Stimulated activated CD8-positive, alpha-beta memory T cell treated with anti-CD3 and anti-CD28 coated beads, Interleukin-15, amount 100 ng/mL, for 48 hours (primary cell): ENCODE data around the gene FKBP14.

Experiments
- DNase-seq, 2 donors: peaks; one replicate each; pipeline ENCODE4 v3.0.0-alpha.2; 2020; ENCODE audit warnings: low read depth in 2 of 2

Gene FKBP14

GRCh38 chr7:30034501-30034900, 8.0 kb upstream of the FKBP14 start:
- no peak for DNase-seq

GRCh38 chr7:30032310-30033125, 6.0 kb upstream of the FKBP14 start:
- DNase-seq, result no peak

- DNase-seq, result no peak
Observed at GRCh38 chr7:30029696-30030095, 3.2 kb upstream of the FKBP14 start.

- DNase-seq, result no peak
Observed at GRCh38 chr7:30028749-30029635, 2.5 kb upstream of the FKBP14 start.

- peak; percentile 84 to 85 for DNase-seq
Observed at GRCh38 chr7:30028216-30028748, 1.8 kb upstream of the FKBP14 start, which contains the start of gene PLEKHA8. Gene PLEKHA8 (plus strand): TSS chr7:30028412. CDS start chr7:30028763, 351 bp downstream.

GRCh38 chr7:30027740-30028215, 1.3 kb upstream of the FKBP14 start:
- DNase-seq, result no peak

- DNase-seq, result no peak
Observed at GRCh38 chr7:30027065-30027456, 559 bp upstream of the FKBP14 start.

- DNase-seq, result no peak
Observed at GRCh38 chr7:30023524-30023923, 3.0 kb downstream of the FKBP14 start.

GRCh38 chr7:30022991-30023390, 3.5 kb downstream of the FKBP14 start:
- DNase-seq, result no peak

GRCh38 chr7:30020535-30020934, 6.0 kb downstream of the FKBP14 start:
- DNase-seq, result no peak

GRCh38 chr7:30019960-30020359, 6.5 kb downstream of the FKBP14 start:
- no peak for DNase-seq

GRCh38 chr7:30019387-30019786, 7.1 kb downstream of the FKBP14 start:
- DNase-seq, result no peak

GRCh38 chr7:30018451-30018850, 8.1 kb downstream of the FKBP14 start:
- DNase-seq, result no peak

GRCh38 chr7:30012757-30013156, 13.7 kb downstream of the FKBP14 start:
- no peak for DNase-seq

- no peak for DNase-seq
Observed at GRCh38 chr7:30010021-30010420, 16.5 kb downstream of the FKBP14 start.

- no peak for DNase-seq
Observed at GRCh38 chr7:30005464-30005863, 21.0 kb downstream of the FKBP14 start.

GRCh38 chr7:30003098-30003497, 23.4 kb downstream of the FKBP14 start:
- no peak for DNase-seq

GRCh38 chr7:30001998-30002397, 24.5 kb downstream of the FKBP14 start:
- no peak for DNase-seq

GRCh38 chr7:29998489-29998888, 28.0 kb downstream of the FKBP14 start:
- no peak for DNase-seq

- DNase-seq, result no peak
Observed at GRCh38 chr7:29996321-29996720, 30.2 kb downstream of the FKBP14 start.

- DNase-seq, result no peak
Observed at GRCh38 chr7:29995652-29996051, 30.9 kb downstream of the FKBP14 start.

- DNase-seq, result no peak
Observed at GRCh38 chr7:29993140-29993539, 33.4 kb downstream of the FKBP14 start.
